Measurements from ENCODE around the gene MORC2. TPM values are rescaled to one million over a fixed set of nuclear protein-coding genes. Genes with fewer than 3 reads are reported as not detected.

MORC2 gene
- total RNA-seq, 1 donor from 2014 or later: 18.3 TPM

DNA sequence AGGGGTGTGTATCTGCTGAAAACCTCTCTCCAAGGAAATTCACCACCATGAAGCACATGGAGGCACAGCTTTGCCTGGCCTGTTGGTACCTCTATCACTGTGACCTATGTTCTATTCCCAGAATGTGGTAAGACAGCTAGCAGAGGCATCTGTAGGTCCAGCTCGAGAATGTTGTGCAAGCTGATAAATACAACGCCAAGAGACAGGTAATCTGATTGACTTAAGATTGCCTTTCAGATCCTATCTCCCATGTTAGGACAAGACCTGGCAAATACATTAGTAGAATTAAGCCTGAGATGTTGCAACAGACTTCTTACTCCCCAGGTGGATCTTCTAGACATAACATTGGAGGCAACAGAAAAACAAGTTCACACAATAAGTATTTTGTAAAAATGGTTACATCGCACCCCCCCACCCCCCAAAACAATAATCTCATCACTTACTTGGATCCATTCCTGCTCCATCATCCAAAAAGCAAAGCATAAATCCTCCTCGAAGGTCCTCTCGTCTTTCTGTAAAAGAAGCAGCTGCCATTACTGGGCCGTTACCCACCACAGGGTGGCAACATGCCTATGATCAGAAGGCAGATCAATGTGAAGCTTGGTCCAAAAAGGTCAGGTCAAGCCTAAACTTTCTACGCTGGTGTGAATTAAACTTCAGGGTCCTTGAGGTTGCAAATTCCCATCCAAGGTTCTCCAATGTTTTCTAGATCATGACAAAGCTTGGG lies 18.5 kb downstream of the MORC2 start:
- DNase-seq (ENCODE audit: low read depth): no peak

DNA sequence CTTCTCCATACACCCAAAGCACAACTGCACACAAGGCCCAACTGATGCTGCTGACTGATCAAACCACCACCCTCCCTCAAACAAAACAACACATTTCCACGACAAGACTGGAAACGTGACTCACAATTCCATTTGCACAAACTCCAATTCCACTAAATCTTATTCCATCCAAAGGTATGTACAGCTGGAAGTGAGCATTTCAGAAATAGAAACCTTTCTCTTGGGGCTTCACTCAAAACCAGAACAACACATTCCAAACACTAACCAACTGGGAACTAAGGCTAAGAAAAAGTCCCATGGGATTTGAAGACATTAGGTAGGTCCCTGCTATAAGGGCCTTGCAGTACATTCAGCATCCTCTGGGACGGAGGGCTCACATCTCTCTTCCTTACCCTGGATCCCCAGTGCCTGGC lies 19.6 kb downstream of the MORC2 start:
- DNase-seq (ENCODE audit: low read depth): peak; percentile 37

DNA sequence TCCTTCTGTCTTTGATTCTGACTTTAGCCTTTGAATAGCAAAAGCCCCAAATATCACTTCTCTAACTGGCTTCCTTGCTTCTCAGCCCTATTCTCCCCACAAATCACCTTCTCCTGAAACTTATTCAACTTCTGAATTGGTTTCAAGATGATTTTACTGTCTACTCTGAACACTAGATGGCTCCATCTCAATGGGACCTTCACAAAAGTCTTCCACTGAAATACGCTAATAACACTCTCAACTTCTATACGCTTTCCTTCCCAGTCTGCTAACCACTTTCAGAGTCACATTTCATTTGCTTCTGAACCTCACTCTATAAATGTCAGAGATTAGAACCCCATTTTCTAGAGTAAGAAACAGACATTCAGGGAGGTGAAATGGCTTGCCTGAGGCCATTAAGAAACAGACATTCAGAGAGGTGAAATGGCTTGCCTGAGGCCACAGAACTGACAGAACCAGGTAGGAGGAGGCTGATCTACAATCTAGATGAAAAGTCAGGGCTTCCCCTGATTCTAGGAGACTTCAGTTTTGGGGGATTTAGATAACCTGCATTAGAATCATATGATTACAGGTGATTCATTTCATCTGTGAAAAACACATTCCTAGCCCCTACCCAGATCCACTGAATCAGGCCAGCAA lies 20.6 kb downstream of the MORC2 start:
- DNase-seq (ENCODE audit: low read depth): peak; percentile 44

GRCh38 chr22:30947173-30947815 lies 21.3 kb downstream of the MORC2 start:
- no peak for DNase-seq (ENCODE audit: low read depth)

DNA sequence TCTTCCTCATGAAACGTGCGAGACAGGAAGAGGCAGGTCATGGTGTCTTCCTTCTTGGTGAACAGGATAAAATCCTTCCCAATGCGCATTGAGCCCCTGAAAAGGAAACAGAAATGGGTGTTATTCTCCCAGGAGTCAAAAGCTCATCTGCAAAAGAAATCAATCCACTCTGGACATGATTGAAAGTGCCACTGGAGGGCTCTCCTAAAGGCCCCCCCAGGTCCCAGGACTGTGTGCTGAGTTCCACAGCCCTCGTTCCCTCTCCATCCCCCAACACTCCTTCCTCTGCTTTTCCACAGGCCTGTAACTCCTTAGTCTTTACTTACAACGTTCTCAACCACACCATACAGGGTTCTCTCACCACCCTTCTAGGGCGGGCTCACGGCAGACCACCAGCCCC lies 22.2 kb downstream of the MORC2 start:
- DNase-seq (ENCODE audit: low read depth): no peak

GRCh38 chr22:30945653-30946052 lies 22.9 kb downstream of the MORC2 start:
- DNase-seq (ENCODE audit: low read depth): no peak

DNA sequence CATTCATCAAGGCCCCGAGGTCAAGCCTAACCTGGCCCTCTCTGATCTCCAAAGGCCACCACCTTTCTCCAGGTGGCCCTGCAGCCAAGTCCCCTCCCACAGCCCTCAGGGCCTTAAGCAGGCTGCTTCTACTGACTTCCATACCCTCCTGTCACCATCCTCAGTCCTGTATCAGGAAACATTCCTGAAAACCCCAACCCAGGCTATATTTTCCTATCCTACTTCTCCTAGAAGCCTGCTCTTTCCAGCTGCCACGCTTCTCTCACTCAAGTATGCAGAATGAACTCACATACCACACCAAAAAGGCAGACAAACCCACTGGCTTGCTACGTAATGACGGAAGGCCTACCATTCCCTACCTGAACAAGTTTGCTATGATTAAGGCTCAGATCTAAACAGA lies 23.6 kb downstream of the MORC2 start:
- DNase-seq (ENCODE audit: low read depth): no peak

DNA sequence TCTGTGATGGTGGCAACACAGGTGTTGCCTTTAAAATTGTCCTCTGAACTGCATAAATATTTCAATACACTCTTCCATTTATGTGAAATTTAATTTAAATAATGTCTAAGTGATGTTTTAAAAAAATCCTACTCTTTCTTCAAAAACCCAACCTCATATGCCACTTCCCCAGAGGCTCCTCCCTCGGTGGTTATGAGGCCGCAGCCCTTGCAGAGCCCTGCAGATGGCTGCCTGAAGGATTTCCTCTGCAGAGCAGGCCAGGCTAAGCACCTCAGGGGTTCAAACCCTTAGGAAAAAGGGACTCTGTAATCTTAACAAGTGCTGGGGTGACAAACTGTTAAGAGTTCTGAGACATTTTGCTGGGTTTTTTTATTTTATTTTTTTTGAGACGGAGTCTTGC lies 25.2 kb downstream of the MORC2 start:
- DNase-seq (ENCODE audit: low read depth): no peak

GRCh38 chr22:30941363-30941740 lies 27.2 kb downstream of the MORC2 start:
- DNase-seq (ENCODE audit: low read depth): no peak

- DNase-seq (ENCODE audit: low read depth): no peak
Measured at GRCh38 chr22:30940685-30941362, 27.8 kb downstream of the MORC2 start.

- DNase-seq (ENCODE audit: low read depth): no peak
Measured at GRCh38 chr22:30934053-30934452, 34.5 kb downstream of the MORC2 start.

GRCh38 chr22:30933457-30933856 lies 35.1 kb downstream of the MORC2 start:
- peak; percentile 20 for DNase-seq (ENCODE audit: low read depth)

GRCh38 chr22:30932661-30933060 lies 35.9 kb downstream of the MORC2 start:
- no peak for DNase-seq (ENCODE audit: low read depth)

DNA sequence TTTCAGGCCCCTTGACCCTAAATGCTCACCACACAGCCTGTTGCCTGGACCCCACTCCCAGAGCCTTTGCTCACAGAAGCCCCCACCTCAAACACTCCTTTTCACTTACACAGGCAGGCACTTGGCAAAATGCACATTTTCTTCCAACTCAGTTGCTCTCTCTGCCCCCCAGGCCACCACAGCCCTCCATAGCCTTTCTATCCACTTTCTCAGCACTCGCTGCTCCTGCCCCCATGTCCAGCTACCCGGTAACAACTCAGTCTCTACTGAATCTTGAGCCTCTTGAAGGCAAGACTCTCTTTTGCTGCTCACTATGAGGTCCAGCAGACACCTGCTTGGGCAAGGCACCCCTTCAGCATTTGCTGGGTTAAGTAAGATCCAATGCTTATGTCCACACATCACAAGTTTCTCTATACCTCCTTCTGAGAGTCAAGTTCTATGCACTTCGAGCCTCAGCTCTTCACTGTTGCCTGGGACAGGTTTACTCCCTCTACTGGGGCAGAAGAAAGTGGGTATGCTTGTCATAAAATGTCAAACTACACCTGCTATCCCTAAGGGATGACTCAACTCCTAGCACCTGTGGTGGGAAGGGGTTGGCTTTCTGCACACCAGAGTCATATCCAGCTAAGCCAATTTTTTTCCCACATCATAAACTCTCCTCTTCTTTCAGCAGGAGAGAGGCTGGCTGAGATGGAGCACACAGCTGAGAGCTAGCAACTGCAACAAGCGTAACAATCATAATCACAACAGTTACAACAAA lies 36.9 kb downstream of the MORC2 start:
- peak; percentile 78 for DNase-seq (ENCODE audit: low read depth)

DNA sequence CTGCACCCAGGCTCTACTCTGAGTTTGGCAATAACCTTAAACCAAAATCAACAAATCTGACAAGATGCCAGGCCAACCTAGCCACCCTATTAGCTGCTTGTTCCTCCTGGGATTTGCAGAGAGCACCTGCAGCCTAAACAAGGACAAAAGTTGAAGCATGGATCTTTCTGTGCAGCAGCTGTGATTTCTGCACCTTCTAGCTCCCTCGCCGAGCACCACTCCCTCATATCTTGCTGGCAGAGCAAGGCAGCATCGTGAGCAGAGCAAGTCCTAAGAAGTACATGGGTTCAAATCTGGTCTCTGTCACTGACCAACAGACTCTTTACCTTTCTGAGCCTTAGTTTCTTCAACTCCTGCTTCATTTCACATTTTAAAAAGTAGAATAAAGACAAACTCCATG lies 38.3 kb downstream of the MORC2 start:
- peak; percentile 11 for DNase-seq (ENCODE audit: low read depth)

DNA sequence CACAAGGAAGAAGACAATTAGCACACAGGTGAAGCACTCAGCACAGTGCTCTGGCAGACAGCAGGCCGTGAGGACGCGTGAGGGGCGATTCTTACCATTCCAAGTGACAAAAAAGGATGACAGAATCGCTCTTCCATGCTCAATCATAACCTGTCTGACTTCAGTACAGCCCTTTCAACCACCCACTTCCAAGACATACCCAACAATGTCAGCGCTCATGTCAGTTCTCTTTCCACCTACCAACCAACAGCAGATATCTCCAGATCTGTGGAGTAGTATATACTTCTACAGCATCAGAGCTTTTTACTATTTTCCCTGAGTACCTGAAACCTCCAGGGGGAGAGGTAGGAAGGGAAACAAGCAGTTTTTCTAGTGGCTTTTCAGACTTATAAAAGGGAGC lies 40.2 kb downstream of the MORC2 start:
- DNase-seq (ENCODE audit: low read depth): no peak

- DNase-seq (ENCODE audit: low read depth): no peak
Measured at GRCh38 chr22:30927806-30928205, 40.8 kb downstream of the MORC2 start.

DNA sequence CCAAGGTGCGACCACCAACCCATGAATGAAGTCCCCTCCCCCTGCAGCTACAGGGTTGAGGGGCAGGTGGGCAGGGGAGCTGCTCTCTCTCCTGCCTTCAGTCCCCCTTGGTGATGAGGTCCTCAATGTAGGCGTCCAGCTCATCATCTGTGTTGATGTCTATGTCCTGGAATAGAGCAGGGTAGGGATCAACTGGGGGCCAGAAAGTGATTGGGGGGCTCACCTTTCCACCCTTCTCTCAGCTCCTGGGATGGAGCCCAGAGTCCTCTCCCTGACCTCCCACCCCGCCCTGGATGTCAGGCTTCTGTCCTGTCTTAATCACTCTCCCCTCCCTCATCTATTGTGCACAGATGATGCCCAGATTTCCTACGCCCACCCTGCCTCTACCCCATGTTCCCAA lies 41.9 kb downstream of the MORC2 start:
- no peak for DNase-seq (ENCODE audit: low read depth)

DNA sequence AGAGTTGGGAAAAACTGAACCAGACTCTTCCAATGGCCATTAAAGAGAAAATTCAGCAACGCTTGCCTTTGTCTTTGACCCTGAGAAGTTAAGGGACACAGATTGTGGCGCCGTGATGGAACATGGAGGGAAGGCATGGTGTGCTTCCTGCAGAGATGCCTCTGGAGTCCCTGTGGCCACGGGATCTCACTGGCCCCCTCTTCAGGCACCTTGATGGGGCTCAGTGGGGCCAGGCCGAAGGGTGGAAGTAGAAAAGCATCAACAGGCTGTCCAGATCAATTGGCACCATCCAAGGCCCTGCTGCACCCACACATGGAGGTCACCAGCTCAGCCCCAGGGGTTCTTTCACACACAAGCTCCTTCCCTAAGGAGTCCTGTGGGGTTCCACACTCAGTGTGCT lies 42.9 kb downstream of the MORC2 start:
- DNase-seq (ENCODE audit: low read depth): no peak

DNA sequence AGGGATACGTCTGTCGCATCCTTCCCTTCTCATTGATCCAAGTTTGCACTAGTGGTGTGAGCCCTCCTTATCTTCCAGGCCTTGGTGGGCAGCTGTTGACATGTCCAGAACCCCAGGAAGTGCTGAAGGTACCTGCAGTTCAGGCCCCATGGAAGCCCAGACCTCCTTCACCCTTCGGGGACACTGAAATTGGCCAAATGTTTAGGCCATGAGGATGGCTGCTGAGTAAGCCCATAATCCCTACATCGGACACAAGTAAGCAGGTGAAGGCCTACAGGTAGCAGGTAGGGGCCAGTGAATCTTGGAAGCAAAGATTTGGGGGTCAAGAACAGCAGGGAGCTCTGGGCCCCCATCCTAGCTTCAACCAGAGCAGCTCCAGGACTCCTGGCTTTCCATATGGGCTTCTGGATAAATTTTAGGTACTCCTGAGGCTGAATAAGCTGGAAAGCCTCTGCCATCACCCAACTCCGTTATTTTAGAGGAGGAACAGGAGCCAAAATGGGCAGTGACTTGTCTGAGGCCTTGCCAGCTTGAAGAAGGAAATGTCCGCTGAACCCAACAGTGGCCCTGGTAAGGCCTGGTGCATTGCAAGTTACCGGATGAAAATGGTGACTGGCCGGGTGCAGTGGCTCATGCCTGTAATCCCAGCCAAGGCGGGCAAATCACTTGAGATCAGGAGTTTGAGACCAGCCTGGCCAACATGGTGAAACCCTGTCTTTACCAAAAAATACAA lies 45.2 kb downstream of the MORC2 start:
- no peak for DNase-seq (ENCODE audit: low read depth)

DNA sequence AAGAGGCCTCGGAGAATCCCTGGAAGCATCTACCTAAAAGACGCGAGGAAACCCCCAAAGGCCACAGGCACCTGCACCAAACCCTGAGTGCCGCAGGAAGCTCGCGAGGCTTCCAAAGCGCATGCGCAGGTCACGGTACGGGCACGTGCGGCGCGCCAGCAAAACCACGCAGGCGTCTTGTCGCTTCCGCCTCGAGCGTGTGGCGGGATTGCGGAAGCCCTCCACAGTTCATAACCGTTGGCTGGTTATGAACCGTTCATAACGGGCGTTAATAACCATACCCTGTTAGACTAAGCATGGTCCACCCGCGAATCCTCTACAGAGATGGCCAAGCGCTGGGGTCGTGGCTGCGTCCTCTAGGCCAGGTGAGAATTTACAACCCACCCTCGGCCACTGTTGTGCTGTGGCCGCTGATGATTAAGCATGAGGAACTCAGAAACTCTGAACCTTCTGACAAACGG lies 46.4 kb downstream of the MORC2 start:
- DNase-seq (ENCODE audit: low read depth): no peak

Measured in myocyte (in vitro differentiated cells).